Upper lobe of left lung (tissue), 6 donors: Measurements from ENCODE around the gene ANO2. TPM values are rescaled to one million over a fixed set of nuclear protein-coding genes. Genes with fewer than 3 reads are reported as not detected.
A peak's percentile ranks its signal among the peaks of the same experiment; 100 is the strongest.

Source experiments
- ATAC-seq, 2 donors: fragments of 200-7000 bp; cut with Tn5 transposase; one replicate each; pipeline ENCODE4 v1.9.1; 2022; ENCODE audit warnings: mild to moderate bottlenecking in 2 of 2, moderate library complexity in 2 of 2; ENCODE audit not compliant: low FRiP score in 2 of 2
- DNase-seq, 2 donors: peaks; one replicate each; pipeline ENCODE4 v3.0.0-alpha.2; 2019 to 2020
- H3K27ac ChIP-seq, 4 donors: fragments of 200-600 bp; sonication (generic); one replicate each; pipeline ENCODE4 v1.5.1; 2016 to 2019
- H3K27me3 ChIP-seq, 4 donors: fragments of 200-600 bp; sonication (generic); one replicate each; pipeline ENCODE4 v1.5.1; 2017 to 2019
- H3K36me3 ChIP-seq, 4 donors: fragments of 200-600 bp; sonication (generic); one replicate each; pipeline ENCODE4 v1.5.1; 2016 to 2019
- H3K4me1 ChIP-seq, 4 donors: fragments of 200-600 bp; sonication (generic); one replicate each; pipeline ENCODE4 v1.5.1; 2018 to 2019
- H3K4me3 ChIP-seq, 4 donors: fragments of 200-600 bp; sonication (generic); one replicate each; pipeline ENCODE4 v1.5.1; 2017 to 2019; ENCODE audit warnings: mild to moderate bottlenecking in 2 of 4, moderate library complexity in 1 of 4
- H3K9me3 ChIP-seq, 4 donors: fragments of 200-600 bp; sonication (generic); one replicate each; pipeline ENCODE4 v1.5.1; 2018 to 2019
- CTCF ChIP-seq, 6 experiments: fragments of 450-650 bp in 4 of 6; fragments of 200-600 bp in 2 of 6; sonication (generic) in 2 of 6; IDR thresholded peaks; one replicate each; pipeline ENCODE4 v1.5.1; 2016 to 2019; ENCODE audit warnings: antibody characterized with exemption in 6 of 6
- EP300 ChIP-seq, 4 donors: sonication (generic); formaldehyde crosslinking; IDR thresholded peaks; one replicate each; pipeline ENCODE4 v1.5.1; 2017; ENCODE audit warnings: antibody characterized with exemption in 4 of 4, control low read depth in 2 of 4
- POLR2A ChIP-seq, 4 donors: fragments of 450-650 bp; IDR thresholded peaks; one replicate each; pipeline ENCODE4 v1.5.1; 2016 to 2017; ENCODE audit warnings: antibody characterized with exemption in 4 of 4, mild to moderate bottlenecking in 2 of 4
- POLR2AphosphoS5 ChIP-seq, 2 donors: sonication (generic); formaldehyde crosslinking; IDR thresholded peaks; one replicate each; pipeline ENCODE4 v1.5.1; 2017; ENCODE audit warnings: antibody characterized with exemption in 2 of 2
- WGBS, 2 donors: methylation state at CpG; one replicate each; pipeline ENCODE4 v1.1.5; 2017 to 2018; 5-methylcytosine and 5-hydroxymethylcytosine counted together
- total RNA-seq, 6 donors: library from RNA; depleted of rRNA in 4 of 6; stranded (reverse); fragments of >200 nt in 4 of 6; gene quantifications; one replicate each; pipeline versions ENCODE4 v1.1.0 to v1.2.1, GENCODE V29; 2016 to 2021
- donor health status: DM: no; HTN: no; CAD: no; lungs with moderate emphysema.
- donor health status: DM: no; HTN: yes; CAD: no; lungs with severe emphysema.

The ANO2 gene
- total RNA-seq, 6 donors from 2014 or later: 4.4 to 78.6 (median 17.5) TPM

GRCh38 chr12:5737778-5738177, 207.3 kb downstream of the ANO2 start:
- H3K27ac ChIP-seq: no peak overlapping the region
- WGBS, 2 donors: 97 to 98% methylated on average over 3 of the region's 3 CpGs
- no peaks in the 10 kb centered on the region for H3K9me3 ChIP-seq
- ATAC-seq (no peak), DNase-seq (no peak)
- peaks cover 0 to 9% (median 0%) of the 10 kb centered on the region in 4 donors for H3K36me3 ChIP-seq
- TF ChIP-seq EP300 (IDR thresholded peaks at IDR 0.05) (no peak), POLR2AphosphoS5 (IDR thresholded peaks at IDR 0.05) (no peak), POLR2A (IDR thresholded peaks at IDR 0.05) (no peak), CTCF (IDR thresholded peaks at IDR 0.05) (no peak)
- H3K4me3 ChIP-seq: no peak overlapping the region
- no peaks in the 10 kb centered on the region for H3K27me3 ChIP-seq
- H3K4me1 ChIP-seq: no peaks in the 10 kb centered on the region

- Histone ChIP-seq H3K4me3 (no peak overlapping the region), H3K4me1 (no peaks in the 10 kb centered on the region), H3K9me3 (no peaks in the 10 kb centered on the region), H3K27ac (no peak overlapping the region), H3K27me3 (no peaks in the 10 kb centered on the region), H3K36me3 (peaks cover 0 to 9% (median 0%) of the 10 kb centered on the region in 4 donors)
- TF ChIP-seq EP300 (IDR thresholded peaks at IDR 0.05) (no peak), POLR2A (IDR thresholded peaks at IDR 0.05) (no peak)
- WGBS, 2 donors: 87 to 92% methylated on average over 5 of the region's 5 CpGs
- DNase-seq: no peak
- no peak for ATAC-seq
Measured at GRCh38 chr12:5736527-5736926, 208.5 kb downstream of the ANO2 start.

GRCh38 chr12:5736016-5736415, 209.0 kb downstream of the ANO2 start:
- H3K27me3 ChIP-seq: no peaks in the 10 kb centered on the region
- TF ChIP-seq EP300 (IDR thresholded peaks at IDR 0.05): no peak
- no peak for TF ChIP-seq POLR2AphosphoS5 (IDR thresholded peaks at IDR 0.05)
- no peak for TF ChIP-seq CTCF (IDR thresholded peaks at IDR 0.05)
- no peak for TF ChIP-seq POLR2A (IDR thresholded peaks at IDR 0.05)
- WGBS, 2 donors: 65 to 79% methylated on average over 2 of the region's 2 CpGs
- no peaks in the 10 kb centered on the region for H3K9me3 ChIP-seq
- peak in 1 of 2 donors; percentile 12 for DNase-seq
- no peak overlapping the region for H3K27ac ChIP-seq
- peaks cover 0 to 9% (median 0%) of the 10 kb centered on the region in 4 donors for H3K36me3 ChIP-seq
- no peak overlapping the region for H3K4me3 ChIP-seq
- H3K4me1 ChIP-seq: no peaks in the 10 kb centered on the region
- no peak for ATAC-seq

- H3K9me3 ChIP-seq: no peaks in the 10 kb centered on the region
- peaks cover 0 to 6% (median 0%) of the 10 kb centered on the region in 4 donors for H3K36me3 ChIP-seq
- no peaks in the 10 kb centered on the region for H3K4me1 ChIP-seq
- ATAC-seq (no peak), DNase-seq (no peak)
- H3K27me3 ChIP-seq: no peaks in the 10 kb centered on the region
- no peak for TF ChIP-seq CTCF (IDR thresholded peaks at IDR 0.05)
- TF ChIP-seq EP300 (IDR thresholded peaks at IDR 0.05): no peak
- no peak for TF ChIP-seq POLR2AphosphoS5 (IDR thresholded peaks at IDR 0.05)
- no peak for TF ChIP-seq POLR2A (IDR thresholded peaks at IDR 0.05)
- no peak overlapping the region for H3K27ac ChIP-seq
- H3K4me3 ChIP-seq: no peak overlapping the region
- WGBS, 2 donors: 56 to 73% methylated on average over 5 of the region's 5 CpGs
Measured at GRCh38 chr12:5733916-5734315, 211.1 kb downstream of the ANO2 start.

- Histone ChIP-seq H3K4me1 (no peaks in the 10 kb centered on the region), H3K27ac (no peak overlapping the region), H3K36me3 (peaks cover 0 to 3% (median 0%) of the 10 kb centered on the region in 4 donors), H3K9me3 (no peaks in the 10 kb centered on the region), H3K4me3 (no peak overlapping the region), H3K27me3 (no peaks in the 10 kb centered on the region)
- ATAC-seq (no peak), DNase-seq (no peak)
- TF ChIP-seq CTCF (IDR thresholded peaks at IDR 0.05) (no peak), POLR2A (IDR thresholded peaks at IDR 0.05) (no peak), EP300 (IDR thresholded peaks at IDR 0.05) (no peak), POLR2AphosphoS5 (IDR thresholded peaks at IDR 0.05) (no peak)
- WGBS, 2 donors: 80 to 87% methylated on average over 11 of the region's 11 CpGs
Measured at GRCh38 chr12:5733136-5733755, 211.8 kb downstream of the ANO2 start.
